Measurements from ENCODE around the gene IFT20.

DNA sequence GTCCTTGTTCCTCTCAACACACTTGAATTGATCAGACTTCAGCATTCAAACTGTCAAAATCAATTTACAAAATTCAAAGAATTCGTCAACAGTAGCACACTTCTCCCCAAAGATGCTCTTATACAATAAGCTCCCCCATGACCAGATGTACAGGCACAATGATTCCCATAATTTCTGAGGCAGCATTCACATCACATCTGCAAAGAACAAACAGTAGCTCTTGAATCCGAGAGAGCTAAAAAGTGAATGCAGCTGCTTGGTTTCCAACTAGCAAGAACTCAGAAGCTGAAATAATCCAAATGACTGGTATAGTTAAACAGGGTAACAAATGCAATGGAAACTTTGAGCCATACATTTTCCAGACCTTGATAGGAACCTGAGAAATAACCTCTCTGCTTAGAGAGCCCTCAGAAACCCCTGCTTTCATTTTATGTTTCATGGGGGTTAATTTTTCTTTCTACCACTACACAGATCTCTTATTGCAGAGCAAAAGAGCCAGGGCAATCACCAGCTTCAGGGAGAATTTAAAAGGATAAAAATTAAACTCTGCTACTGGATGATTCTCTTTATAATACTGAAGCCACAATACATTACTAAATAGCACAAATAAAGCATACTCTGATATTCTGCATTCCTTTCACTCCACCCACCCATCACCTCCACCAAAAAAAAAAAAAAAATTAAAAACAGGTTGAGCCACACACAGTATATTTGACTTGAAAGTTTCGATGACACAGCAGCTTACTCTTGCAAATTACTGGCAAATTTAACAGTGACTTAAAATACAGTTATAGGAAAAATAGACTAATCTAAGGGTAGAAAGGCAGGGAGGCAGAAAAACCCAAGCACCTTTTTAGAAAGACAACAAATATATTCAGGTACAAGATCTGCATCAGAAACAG is 39.3 kb downstream of the IFT20 start:
- TF ChIP-seq, protein P1, sequence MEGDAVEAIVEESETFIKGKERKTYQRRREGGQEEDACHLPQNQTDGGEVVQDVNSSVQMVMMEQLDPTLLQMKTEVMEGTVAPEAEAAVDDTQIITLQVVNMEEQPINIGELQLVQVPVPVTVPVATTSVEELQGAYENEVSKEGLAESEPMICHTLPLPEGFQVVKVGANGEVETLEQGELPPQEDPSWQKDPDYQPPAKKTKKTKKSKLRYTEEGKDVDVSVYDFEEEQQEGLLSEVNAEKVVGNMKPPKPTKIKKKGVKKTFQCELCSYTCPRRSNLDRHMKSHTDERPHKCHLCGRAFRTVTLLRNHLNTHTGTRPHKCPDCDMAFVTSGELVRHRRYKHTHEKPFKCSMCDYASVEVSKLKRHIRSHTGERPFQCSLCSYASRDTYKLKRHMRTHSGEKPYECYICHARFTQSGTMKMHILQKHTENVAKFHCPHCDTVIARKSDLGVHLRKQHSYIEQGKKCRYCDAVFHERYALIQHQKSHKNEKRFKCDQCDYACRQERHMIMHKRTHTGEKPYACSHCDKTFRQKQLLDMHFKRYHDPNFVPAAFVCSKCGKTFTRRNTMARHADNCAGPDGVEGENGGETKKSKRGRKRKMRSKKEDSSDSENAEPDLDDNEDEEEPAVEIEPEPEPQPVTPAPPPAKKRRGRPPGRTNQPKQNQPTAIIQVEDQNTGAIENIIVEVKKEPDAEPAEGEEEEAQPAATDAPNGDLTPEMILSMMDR (IDR thresholded peaks at IDR 0.05; ENCODE audit: low read length), result no peak
- TF ChIP-seq EZH2 (IDR thresholded peaks at IDR 0.05; ENCODE audit: borderline replicate concordance, low read length), result no peak

Data from OCI-LY1 (cell line).